BJ (cell line): ENCODE measurements around the gene NEDD9. TPM values are rescaled to one million over a fixed set of nuclear protein-coding genes. Genes with fewer than 3 reads are reported as not detected.
A peak's percentile ranks its signal among the peaks of the same experiment; 100 is the strongest.

Experiments
- CTCF ChIA-PET: fragments of 350-600 bp; formaldehyde crosslinking; extraction: SDS; loops from one replicate; lab custom pipeline; 2021; ENCODE audit warnings: antibody characterized with exemption, inconsistent platforms; lab: Yijun Ruan, JAX
- POLR2A ChIA-PET: fragments of 300-600 bp; sonication (Branson Sonifier 250); formaldehyde crosslinking; extraction: SDS; loops from one replicate; lab custom pipeline; 2021; ENCODE audit warnings: antibody characterized with exemption; lab: Charles Lee
- DNase-seq: peaks from one replicate; pipeline ENCODE4 v3.0.0-alpha.2; 2011; ENCODE audit warnings: low read depth
- H3K27me3 ChIP-seq: 2 replicates; pipeline ENCODE4 v1.6.0; 2011; ENCODE audit warnings: low read length; ENCODE audit not compliant: control insufficient read depth, insufficient read depth
- H3K36me3 ChIP-seq: 2 replicates; pipeline ENCODE4 v1.5.1; 2011; ENCODE audit warnings: low read length; ENCODE audit not compliant: control insufficient read depth, insufficient read depth
- H3K4me3 ChIP-seq: 2 replicates; pipeline ENCODE4 v1.5.1; 2011; ENCODE audit warnings: low read depth, mild to moderate bottlenecking, control low read depth, low read length
- polyA plus RNA-seq: library from polyadenylated mRNA; depleted of rRNA; stranded (reverse); fragments of >200 nt; gene quantifications from 2 replicates; pipeline ENCODE4 v1.2.3, GENCODE V29; 2011
- TF ChIP-seq, protein P1 (sequence below): IDR thresholded peaks from 2 replicates; pipeline ENCODE4 v1.5.1; 2011; ENCODE audit warnings: low read depth, mild to moderate bottlenecking, control low read depth, inconsistent platforms, low read length, moderate library complexity; ENCODE audit not compliant: insufficient read depth

NEDD9 gene
- polyA plus RNA-seq, 1 experiment = 25.6 TPM

DNA sequence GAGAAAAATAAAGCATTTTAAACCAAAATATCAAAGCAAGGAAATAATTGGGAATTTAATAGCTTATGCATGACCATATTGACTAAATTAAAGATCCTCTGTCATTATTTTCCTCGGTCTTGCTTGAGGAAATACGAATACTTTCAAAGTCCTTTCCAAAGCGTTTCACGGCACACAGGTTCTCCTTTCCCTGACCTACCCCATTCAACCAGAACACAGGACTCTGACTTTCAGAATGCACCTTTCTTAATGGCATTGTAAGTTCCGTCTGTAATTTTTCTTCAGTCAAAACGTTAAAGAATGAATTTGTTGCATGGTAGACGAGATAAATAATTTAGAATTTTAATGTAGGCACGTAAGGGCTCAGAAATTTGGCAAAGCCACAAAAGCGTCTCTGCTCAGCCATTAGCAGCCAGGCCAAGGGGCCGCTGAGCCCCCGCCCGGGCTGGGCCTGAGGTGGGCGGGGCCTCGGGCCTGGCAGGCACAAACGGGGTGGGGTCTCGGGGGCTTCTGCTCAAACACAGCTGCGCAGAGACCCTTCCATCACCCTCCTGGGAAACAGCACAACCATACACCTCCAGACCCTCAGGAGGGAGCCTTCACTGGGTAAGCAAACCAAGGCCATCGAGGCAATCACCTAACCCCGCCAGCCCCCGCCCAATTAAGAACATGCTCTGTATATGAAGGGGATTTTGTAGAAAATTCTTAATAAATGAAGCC is 3.4 kb downstream of the NEDD9 start:
- peak overlapping the region; percentile 68 for H3K4me3 ChIP-seq
- no peak for DNase-seq
- no peaks in the 10 kb centered on the region for H3K27me3 ChIP-seq
- ChIA-PET CTCF (interaction anchor here (1.1 to 2.8 kb wide), 4 partner anchors 10 to 267 kb away, joined by 3 to 9 read pairs (median 4); no protein-coding TSS in a partner anchor), POLR2A (no interaction called here)
- TF ChIP-seq, protein P1, sequence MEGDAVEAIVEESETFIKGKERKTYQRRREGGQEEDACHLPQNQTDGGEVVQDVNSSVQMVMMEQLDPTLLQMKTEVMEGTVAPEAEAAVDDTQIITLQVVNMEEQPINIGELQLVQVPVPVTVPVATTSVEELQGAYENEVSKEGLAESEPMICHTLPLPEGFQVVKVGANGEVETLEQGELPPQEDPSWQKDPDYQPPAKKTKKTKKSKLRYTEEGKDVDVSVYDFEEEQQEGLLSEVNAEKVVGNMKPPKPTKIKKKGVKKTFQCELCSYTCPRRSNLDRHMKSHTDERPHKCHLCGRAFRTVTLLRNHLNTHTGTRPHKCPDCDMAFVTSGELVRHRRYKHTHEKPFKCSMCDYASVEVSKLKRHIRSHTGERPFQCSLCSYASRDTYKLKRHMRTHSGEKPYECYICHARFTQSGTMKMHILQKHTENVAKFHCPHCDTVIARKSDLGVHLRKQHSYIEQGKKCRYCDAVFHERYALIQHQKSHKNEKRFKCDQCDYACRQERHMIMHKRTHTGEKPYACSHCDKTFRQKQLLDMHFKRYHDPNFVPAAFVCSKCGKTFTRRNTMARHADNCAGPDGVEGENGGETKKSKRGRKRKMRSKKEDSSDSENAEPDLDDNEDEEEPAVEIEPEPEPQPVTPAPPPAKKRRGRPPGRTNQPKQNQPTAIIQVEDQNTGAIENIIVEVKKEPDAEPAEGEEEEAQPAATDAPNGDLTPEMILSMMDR = no peak
- no peaks in the 10 kb centered on the region for H3K36me3 ChIP-seq

DNA sequence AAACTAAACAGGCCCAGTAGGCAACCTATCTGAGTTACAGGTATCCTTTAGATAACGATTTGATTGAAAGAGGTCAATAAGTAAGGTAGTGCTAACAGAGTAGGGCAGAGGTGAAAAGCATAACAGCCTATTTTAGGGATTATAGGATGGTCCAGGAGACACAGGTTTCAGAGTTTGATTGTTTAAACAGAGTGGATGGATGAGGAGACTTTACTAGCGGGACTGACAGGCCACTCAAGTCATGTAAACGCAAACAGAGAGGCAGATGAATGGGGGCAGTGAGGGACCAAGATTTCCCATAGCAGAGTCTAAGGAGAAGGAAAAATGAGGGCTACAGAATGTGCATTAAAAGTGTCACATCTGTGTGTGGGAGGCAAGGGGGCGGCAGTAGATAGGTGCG is 4.8 kb downstream of the NEDD9 start:
- CTCF ChIA-PET = no interaction called here
- POLR2A ChIA-PET = no interaction called here

DNA sequence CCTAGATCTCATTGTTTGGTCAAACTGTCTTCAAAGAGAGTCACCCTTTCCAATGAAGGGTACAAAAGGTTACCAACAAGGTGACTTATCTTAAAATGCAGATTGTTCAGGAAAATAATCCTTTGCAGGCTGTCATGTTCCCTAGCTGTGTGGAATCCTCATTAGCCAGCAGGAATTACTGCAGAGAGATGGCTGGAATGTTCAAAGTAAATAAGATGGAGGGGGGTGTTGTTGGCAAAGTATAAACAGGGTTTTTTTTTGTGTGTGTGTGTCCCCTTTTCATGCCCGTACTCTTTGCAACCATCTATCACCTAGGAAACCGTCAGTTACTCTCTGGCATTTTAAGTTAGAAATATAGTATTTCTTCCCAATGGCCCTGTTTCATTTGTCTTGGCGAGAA is 6.5 kb downstream of the NEDD9 start:
- TF ChIP-seq, protein P1 = no peak
- CTCF ChIA-PET = interaction anchor here (0.7 to 1.2 kb wide), 3 partner anchors 11 to 268 kb away, joined by 3 to 4 read pairs (median 3); no protein-coding TSS in a partner anchor
- DNase-seq = no peak
- no peak overlapping the region for H3K4me3 ChIP-seq
- no peaks in the 10 kb centered on the region for H3K27me3 ChIP-seq
- no peaks in the 10 kb centered on the region for H3K36me3 ChIP-seq
- POLR2A ChIA-PET = no interaction called here

More for the DNA sequence above, 4.8 kb downstream of the NEDD9 start:
- no peaks in the 10 kb centered on the region for H3K36me3 ChIP-seq
- H3K4me3 ChIP-seq = no peak overlapping the region
- no peak for DNase-seq
- H3K27me3 ChIP-seq = no peaks in the 10 kb centered on the region
- TF ChIP-seq, protein P1 = no peak

DNA sequence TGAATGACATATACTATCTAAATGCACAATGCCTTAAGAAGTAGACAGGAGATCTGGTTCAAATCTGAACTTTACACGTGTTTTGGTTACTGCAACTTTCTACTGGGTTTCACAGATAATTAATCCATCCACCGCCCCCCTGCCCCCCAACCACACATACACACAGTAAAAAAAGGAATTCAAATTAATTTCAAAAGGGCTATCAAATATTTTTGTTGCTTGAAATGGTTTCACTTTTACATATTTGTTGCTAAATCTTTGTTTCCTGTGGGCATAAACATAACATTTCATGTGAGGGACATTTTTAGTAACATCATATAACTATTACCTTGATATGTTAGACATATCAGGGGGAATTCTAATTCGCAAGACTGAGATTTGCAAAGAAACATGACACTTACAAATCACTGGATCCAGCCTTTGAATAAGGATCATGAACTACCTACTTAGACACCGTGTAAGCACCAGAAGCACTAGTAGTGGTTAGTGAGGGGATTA is 7.5 kb downstream of the NEDD9 start:
- ChIA-PET POLR2A (no interaction called here), CTCF (interaction anchor here (1.1 to 1.2 kb wide), 2 partner anchors 10 to 195 kb away, joined by 3 to 4 read pairs; no protein-coding TSS in a partner anchor)
- Histone ChIP-seq H3K36me3 (no peaks in the 10 kb centered on the region), H3K27me3 (no peaks in the 10 kb centered on the region), H3K4me3 (no peak overlapping the region)
- TF ChIP-seq, protein P1 = no peak
- no peak for DNase-seq

DNA sequence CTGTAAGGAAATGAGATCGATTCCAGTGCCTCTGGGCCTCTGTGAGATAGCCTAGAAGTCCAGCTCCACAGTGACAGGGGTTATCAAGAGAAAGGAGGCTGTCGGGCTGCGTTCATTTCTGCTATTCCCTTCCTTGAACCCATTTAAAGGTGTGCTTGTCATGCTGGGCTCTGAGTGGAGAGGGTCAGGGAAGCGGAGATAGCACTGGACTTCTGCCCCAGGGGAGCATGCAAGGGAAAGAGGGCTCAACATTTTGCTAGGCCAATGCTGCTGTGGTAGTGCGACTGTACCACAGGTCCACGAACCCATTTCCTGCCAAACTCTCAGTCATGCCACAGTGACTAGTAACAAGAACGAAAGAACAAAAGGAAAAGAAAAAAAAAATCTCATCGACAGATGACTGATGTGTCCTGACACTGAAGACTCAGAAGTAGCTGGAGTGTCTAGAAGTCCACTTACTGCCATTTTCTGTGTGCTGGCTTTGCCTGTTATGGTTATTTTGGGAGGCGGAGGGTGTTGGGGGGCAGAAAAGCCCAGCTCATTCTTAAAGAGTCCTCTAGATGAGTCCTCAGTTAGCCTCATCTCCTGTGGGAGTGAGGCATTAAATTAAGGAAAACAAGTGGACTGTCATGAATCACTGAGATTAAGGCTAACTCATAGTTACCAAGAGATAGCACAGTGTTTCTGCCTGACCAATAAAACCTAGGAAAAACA is 8.1 kb downstream of the NEDD9 start:
- DNase-seq = no peak
- ChIA-PET POLR2A (interaction anchor here (0.6 kb wide), 1 partner anchor 8 kb away, joined by 9 read pairs; the partner anchor contains the start of gene NEDD9), CTCF (interaction anchor here (1.1 kb wide), 1 partner anchor 195 kb away, joined by 3 read pairs; no protein-coding TSS in a partner anchor)
- Histone ChIP-seq H3K27me3 (no peaks in the 10 kb centered on the region), H3K36me3 (0 out of 2 replicates have a peak, but pooled peaks cover 2% of the 10 kb centered on the region), H3K4me3 (no peak overlapping the region)
- TF ChIP-seq, protein P1 = no peak
